GM18873 (cell line): ENCODE results near the gene SNX10.

Experiments used
- ATAC-seq: cut with Tn5 transposase; IDR thresholded peaks from one replicate; pipeline ENCODE4 v1.9.1; 2021; ENCODE audit warnings: mild to moderate bottlenecking, moderate library complexity, moderate number of reproducible peaks; ENCODE audit not compliant: unreplicated experiment, low FRiP score

Gene SNX10

DNA sequence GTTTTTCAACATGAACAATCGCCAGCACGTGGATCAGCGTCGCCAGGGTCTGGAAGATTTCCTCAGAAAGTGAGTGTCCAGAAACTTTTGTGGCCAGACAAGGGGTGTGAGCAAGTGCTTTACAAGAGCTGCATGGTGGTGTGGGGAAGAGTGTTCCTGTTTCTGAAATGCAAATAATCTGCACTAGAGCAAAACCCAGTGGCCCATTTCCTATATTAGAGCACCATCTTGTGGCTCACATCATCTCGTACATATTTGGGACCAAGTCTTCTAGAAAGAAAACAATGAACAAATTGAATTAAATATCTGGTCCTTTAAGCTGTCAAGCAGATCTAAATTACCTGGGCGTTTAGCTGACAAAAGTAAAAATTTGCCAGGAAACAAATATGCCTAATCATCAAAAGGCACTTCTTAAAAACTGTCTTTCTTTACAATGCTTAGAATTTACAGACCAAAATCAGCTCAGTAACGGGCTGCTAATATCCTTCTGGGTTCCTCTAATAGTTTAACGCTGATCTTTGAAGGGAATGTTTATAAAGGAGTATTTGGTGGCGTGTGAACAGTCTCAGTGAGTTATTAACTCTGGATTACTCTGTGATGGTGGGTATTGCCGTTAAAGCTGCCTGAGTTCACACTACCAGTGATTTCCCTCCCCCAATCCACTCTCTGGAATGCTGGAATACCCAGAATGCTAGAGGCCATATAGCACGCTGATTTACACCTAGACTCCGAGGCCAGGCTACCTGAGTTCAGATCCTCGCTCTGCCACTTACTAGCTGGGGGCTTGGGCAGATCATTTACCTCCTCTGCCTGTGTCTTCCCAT is 73.6 kb downstream of the SNX10 start:
- peak; percentile 71 for ATAC-seq

DNA sequence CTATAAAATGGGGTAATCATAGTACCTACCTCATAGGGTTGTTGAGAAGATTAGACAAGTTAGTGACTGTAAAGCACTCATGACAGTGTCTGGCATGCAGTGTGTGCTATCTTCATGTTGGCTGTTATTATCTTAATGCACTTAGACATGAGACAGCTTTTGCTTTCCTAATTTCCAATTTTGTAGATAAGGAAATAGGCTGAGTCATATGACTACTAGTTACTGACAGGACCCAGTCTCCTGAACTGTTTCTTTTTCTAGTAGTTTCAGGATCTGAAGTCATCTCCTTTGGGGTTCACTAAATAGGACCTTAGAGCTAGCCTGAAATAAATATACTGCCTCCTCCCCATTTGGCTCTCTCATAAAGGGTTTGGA is 74.2 kb downstream of the SNX10 start:
- no peak for ATAC-seq

DNA sequence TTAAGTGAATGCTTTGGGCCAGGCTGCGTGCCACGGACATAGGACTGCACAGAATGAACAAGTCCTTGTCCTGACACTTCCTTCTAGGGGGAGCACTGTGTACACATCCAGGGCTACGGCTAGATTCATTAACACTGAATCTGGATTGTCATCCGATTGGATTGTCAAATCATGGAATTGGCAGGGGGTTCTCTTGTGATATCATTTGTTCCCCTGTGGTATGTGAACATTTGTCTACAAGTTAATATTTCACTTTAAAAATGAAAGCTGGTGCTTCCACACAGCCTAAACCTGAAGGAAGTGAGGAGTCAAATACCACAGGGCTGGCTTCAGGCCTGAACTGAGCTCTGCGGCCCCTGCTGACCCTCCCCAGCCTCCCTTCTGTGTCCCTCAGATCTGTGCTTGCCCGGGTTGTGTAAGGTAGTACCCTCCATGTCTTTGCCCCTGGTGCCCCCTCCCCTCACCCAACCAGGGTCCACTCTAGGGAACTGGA is 75.6 kb downstream of the SNX10 start:
- ATAC-seq, result no peak

DNA sequence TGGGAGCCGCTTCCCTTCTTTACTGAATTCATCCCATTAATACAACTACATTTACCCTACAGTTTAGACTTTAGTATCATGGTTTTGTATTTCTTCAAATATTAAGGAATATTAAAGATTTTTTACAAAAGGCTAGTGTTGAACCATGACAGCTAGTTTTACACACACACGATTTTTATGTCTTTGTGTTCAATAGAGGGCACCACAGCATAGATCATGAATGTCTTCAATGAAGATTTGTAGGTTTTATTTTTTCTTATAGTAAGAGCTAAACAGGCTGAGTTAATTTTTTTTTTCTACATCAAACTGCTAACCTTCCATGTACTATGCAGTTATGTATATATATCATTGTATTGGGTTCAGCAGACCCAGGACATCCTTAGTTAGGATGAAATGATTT is 76.9 kb downstream of the SNX10 start:
- no peak for ATAC-seq

DNA sequence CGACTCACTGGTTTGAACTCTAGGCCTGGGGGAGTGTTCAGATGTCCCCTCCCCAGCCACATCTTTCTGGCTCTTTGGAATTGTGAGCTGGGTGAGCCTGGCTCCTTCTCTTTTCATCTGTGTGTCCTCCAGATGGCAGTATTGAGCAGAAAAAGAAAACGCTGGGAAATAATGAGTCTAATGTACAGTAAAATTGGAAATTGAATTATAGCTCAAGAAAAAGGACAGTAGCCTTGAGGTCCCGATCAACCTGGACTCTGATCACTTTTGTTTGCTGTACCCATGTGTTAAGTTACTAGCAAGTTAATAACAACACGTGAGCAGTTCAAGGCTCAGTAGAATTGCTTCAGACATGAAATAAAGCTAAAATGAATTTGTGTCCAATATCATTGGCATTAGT is 77.9 kb downstream of the SNX10 start:
- no peak for ATAC-seq

GRCh38 chr7:26370011-26370410 is 78.3 kb downstream of the SNX10 start:
- no peak for ATAC-seq

GRCh38 chr7:26372249-26372648 is 80.6 kb downstream of the SNX10 start:
- no peak for ATAC-seq

DNA sequence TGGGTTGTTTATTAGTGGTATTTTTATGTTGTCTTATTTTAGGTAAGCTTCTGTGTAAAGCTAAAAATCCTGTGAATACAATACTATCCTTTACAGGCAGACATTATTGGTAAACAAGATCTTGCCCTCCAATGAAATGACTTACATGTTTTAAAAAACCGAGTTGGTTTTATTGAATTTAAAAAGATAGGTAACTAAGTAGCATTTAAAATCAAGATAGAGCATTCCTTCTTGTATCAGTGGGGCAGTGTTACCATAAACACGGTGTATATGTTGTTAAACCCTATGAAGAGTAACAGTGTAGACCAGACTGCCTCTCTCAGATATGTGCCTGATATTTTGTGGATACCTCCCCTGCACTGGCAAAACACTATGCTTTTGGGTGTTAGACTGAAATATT is 81.0 kb downstream of the SNX10 start:
- no peak for ATAC-seq

DNA sequence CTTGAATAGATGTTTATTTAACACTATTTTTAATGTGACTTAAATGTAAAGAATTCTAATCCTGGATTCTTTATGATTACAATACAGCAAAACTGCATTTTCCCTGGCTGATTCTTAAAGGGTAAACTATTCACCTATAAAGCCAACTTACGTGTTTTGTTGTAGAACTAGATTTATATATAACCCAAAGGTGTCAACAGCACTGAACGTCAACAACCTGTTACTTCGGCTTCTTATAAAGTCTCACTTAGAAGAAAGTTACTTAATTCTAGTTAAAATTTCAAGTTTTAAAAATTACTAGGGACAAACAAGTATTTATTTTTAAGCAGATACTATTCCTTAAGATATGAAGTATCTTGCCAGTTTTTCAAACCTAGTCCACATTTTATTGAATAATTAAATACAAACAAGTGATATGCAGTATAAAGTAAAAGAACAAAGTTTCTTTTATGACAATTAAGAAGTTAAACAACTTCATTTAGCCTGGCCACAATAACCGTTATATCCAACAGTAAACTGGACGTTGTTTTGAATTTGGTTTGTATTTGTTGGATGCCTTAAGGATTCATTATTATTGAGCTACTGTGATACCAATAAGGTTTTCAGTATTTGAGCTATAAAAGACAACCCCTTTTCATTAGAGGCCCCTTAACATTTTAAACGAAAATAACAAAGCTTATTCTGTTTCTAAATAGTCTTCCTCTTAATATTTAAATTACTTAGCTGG is 83.1 kb downstream of the SNX10 start:
- ATAC-seq, result no peak

DNA sequence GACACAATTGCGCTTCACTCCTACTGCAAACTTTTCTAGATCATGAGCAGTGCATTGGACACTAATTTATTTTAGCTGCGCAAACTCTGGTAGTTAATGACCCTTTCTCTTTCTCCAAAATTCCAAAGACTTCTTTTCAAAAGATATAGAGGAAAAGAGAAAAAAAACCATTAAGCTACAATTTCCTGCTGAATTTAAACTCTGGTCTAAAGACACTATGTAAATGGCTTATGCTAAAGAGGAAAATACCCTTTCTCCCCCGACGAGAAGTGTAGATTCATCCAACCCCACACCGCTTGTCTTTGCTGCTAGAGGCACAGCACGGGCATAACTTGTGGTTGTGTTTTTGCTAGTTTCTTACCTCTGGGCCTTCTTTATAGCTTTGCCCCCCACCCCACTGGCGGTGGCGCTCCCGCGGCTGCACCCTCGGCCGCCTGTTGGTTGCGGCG is 84.1 kb downstream of the SNX10 start:
- no peak for ATAC-seq

GRCh38 chr7:26376175-26376917 is 84.7 kb downstream of the SNX10 start:
- ATAC-seq, result no peak

- no peak for ATAC-seq
Measured at GRCh38 chr7:26378016-26378415, 86.4 kb downstream of the SNX10 start.

DNA sequence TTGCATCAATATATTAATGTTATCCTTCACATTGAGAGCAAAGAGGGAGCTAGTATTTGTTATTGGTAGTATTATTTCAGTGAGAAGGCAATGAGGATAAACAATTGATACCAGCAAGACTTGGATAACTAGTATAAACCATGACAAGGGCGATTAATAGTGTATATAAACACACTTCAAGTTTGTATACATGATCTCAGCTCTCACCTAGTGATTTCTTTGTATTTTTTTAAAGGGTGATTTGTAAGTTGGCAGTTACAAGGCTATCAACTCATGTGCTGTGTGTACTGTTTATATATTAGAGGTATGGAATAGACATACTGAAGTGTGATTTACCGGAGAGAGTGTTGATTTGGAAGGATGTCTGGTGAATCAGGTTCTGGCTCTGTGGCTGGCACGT is 88.0 kb downstream of the SNX10 start:
- no peak for ATAC-seq

- ATAC-seq, result no peak
Measured at GRCh38 chr7:26381476-26382353, 90.1 kb downstream of the SNX10 start.

DNA sequence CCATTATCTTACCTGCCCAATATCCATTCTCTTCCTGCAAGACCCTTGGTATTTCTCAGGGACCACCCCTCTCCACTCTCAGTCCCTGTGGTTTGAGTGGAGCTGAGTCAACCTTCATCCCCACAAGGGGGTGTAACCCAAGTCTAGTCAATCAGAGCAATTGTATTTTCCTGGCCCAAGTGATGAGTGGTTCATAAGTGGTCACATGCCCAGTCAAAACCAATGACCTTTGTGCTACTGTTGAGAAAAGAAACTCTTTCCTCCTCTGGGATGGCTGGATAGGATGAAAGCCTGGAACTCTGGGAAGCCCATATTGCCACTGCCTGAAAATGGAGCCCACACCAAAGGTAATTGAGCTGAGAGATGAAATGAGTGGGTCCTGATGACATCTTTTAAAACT is 93.6 kb downstream of the SNX10 start:
- ATAC-seq, result no peak

- no peak for ATAC-seq
Measured at GRCh38 chr7:26387731-26388130, 96.1 kb downstream of the SNX10 start.

DNA sequence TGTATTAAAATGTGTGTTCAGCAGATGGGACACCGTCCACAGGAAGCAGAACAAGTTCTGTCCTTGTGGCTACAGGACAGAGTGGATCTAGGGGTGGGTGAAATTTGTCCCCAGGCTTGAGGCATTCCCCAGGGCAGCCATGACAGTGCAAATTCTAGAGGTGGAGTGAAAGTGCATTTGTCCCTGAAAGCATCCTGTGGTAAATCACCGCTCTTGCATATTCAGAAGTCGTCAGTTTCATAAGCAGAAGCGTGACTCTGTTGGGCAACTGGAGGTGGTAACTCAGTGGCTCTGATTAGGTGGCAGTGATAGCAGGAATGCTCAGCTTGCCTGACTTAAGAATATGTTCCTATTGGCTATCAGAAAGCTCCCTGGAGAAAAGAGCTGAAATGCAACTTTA is 96.6 kb downstream of the SNX10 start:
- ATAC-seq, result peak; percentile 53

DNA sequence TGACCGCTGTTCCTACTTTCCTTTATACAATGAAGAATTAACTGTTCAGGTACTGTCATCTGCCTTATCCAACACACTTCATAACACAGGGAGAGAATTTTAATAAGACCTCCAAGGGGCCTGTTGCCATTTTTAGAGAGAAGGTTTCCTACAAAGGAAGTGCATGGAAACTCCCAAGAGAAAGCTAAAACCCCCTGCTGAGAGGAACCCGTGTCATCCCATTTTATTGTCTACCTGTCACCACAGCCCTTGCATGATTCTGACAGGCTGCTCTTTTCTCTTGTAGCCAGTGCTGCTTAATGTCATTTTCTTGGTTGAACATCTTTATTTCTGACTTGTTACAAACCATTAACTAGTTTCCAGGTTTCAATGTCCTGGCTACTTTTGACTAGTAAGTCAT is 98.4 kb downstream of the SNX10 start:
- ATAC-seq, result no peak

GRCh38 chr7:26393818-26394217 is 102.2 kb downstream of the SNX10 start:
- ATAC-seq, result no peak

DNA sequence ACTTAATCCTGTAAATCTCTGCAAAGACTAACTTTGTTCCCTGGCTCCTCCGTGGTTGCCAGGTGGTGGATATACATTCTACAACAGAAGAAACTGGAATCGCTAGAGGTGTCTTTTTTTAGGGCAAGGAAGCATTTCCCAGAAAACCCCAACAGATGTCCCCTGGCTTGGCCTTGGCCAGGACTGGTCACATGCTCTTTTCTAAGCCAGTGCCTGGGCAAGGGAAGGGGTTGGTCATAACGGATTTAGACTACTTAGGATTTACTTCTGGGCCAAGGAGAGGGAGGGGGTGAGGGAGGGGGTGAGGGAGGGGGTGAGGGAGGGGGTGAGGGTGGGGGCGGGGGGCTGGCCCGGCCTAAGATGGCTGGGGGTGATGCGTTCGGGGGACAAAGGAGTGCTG is 105.7 kb downstream of the SNX10 start:
- no peak for ATAC-seq
